HepG2 (cell line): ENCODE results near the gene NUP153. TPM values are rescaled to one million over a fixed set of nuclear protein-coding genes. Genes with fewer than 3 reads are reported as not detected.

Source experiments
- ARNT ChIP-seq: fragments of 450-650 bp; IDR thresholded peaks from 2 replicates; pipeline ENCODE4 v1.6.1; 2017
- ARNTL ChIP-seq: sonication (generic); formaldehyde crosslinking; IDR thresholded peaks from 2 replicates; pipeline ENCODE4 v1.4.0; 2020; ENCODE audit warnings: mild to moderate bottlenecking, missing genetic modification reagents
- ATAD3A ChIP-seq: sonication (generic); formaldehyde crosslinking; IDR thresholded peaks from 2 replicates; pipeline ENCODE4 v1.4.0; 2020; ENCODE audit warnings: missing genetic modification reagents
- CTCF ChIP-seq: sonication (generic); formaldehyde crosslinking; IDR thresholded peaks from 2 replicates; pipeline ENCODE4 v1.5.0; 2020; ENCODE audit warnings: mild to moderate bottlenecking, missing genetic modification reagents, moderate library complexity
- EZH2 ChIP-seq: conservative IDR thresholded peaks from 2 replicates; pipeline ENCODE4 v1.6.1; 2012; ENCODE audit warnings: mild to moderate bottlenecking, low read depth, low read length, moderate library complexity
- FOSL1 ChIP-seq: sonication (generic); formaldehyde crosslinking; IDR thresholded peaks from 2 replicates; pipeline ENCODE4 v1.9.0; 2021; ENCODE audit warnings: missing genetic modification reagents, borderline replicate concordance
- HCFC1 ChIP-seq: fragments of 150-350 bp; IDR thresholded peaks from 2 replicates; pipeline ENCODE4 v1.6.1; 2014; ENCODE audit warnings: low read depth, low read length
- MED8 ChIP-seq: sonication (generic); formaldehyde crosslinking; IDR thresholded peaks from 2 replicates; pipeline ENCODE4 v1.8.1; 2023; ENCODE audit warnings: mild to moderate bottlenecking, missing genetic modification reagents; ENCODE audit not compliant: insufficient replicate concordance
- MIER2 ChIP-seq: IDR thresholded peaks from 2 replicates; pipeline ENCODE4 v1.6.1; 2016; ENCODE audit warnings: missing biosample characterization, missing genetic modification reagents
- SP5 ChIP-seq: IDR thresholded peaks from 2 replicates; pipeline ENCODE4 v1.6.1; 2016; ENCODE audit warnings: low read depth, borderline replicate concordance
- TARDBP ChIP-seq: sonication (generic); formaldehyde crosslinking; IDR thresholded peaks from 2 replicates; pipeline ENCODE4 v1.8.0; 2022; ENCODE audit warnings: mild to moderate bottlenecking, missing genetic modification reagents
- ZBTB4 ChIP-seq: sonication (generic); formaldehyde crosslinking; IDR thresholded peaks from 2 replicates; pipeline ENCODE4 v1.4.0; 2020; ENCODE audit warnings: missing genetic modification reagents, mild to moderate bottlenecking, borderline replicate concordance
- ZNF572 ChIP-seq: sonication (generic); formaldehyde crosslinking; IDR thresholded peaks from 2 replicates; pipeline ENCODE4 v1.5.1; 2020; ENCODE audit warnings: mild to moderate bottlenecking, missing genetic modification reagents
- ZNF598 ChIP-seq: sonication (generic); formaldehyde crosslinking; IDR thresholded peaks from 2 replicates; pipeline ENCODE4 v1.5.1; 2020; ENCODE audit warnings: mild to moderate bottlenecking, missing genetic modification reagents, borderline replicate concordance
- ZNF737 ChIP-seq: sonication (generic); formaldehyde crosslinking; IDR thresholded peaks from 2 replicates; pipeline ENCODE4 v1.5.0; 2020; ENCODE audit warnings: missing genetic modification reagents, mild to moderate bottlenecking, borderline replicate concordance
- ZNF792 ChIP-seq: IDR thresholded peaks from 2 replicates; pipeline ENCODE4 v1.6.1; 2016
- polyA plus RNA-seq, 8 experiments: library from polyadenylated mRNA; depleted of rRNA in 3 of 8; stranded (reverse) in 7 of 8; unstranded in 1 of 8; fragments of >200 nt; fragmentation: Illumina TruSeq in 4 of 8; extraction: Trizol in 4 of 8; gene quantifications; 2 replicates each; pipeline versions ENCODE4 v1.2.1 to v1.2.3, GENCODE V29; 2011 to 2016; ENCODE audit warnings: low read depth in 4 of 8, missing spikeins in 1 of 8, mixed read lengths in 1 of 8; ENCODE audit not compliant: insufficient read depth in 1 of 8
- total RNA-seq, 5 experiments: library from RNA; depleted of rRNA; stranded (reverse); fragments of >200 nt; fragmentation: Illumina TruSeq; extraction: Trizol; gene quantifications; 2 replicates each; pipeline ENCODE4 v1.2.3, GENCODE V29; 2016; ENCODE audit warnings: low read depth in 1 of 5
- TF ChIP-seq, protein P1 (sequence below), 2 experiments: IDR thresholded peaks; 2 replicates each; pipeline ENCODE4 v1.6.1; 2011 to 2012; ENCODE audit warnings: low read length in 2 of 2, borderline replicate concordance in 1 of 2, low read depth in 1 of 2, mild to moderate bottlenecking in 1 of 2, moderate library complexity in 1 of 2
- TF ChIP-seq, protein P2 (sequence below): sonication (generic); formaldehyde crosslinking; IDR thresholded peaks from 2 replicates; pipeline ENCODE4 v1.8.1; 2023; ENCODE audit warnings: missing genetic modification reagents, inconsistent platforms, borderline replicate concordance

The NUP153 gene
- total and polyA plus RNA-seq, 2 of the 13 experiments (the other 11 are each of a cell fraction or from before 2014, with no cell fraction given), result 29.8 to 55.2 TPM

DNA sequence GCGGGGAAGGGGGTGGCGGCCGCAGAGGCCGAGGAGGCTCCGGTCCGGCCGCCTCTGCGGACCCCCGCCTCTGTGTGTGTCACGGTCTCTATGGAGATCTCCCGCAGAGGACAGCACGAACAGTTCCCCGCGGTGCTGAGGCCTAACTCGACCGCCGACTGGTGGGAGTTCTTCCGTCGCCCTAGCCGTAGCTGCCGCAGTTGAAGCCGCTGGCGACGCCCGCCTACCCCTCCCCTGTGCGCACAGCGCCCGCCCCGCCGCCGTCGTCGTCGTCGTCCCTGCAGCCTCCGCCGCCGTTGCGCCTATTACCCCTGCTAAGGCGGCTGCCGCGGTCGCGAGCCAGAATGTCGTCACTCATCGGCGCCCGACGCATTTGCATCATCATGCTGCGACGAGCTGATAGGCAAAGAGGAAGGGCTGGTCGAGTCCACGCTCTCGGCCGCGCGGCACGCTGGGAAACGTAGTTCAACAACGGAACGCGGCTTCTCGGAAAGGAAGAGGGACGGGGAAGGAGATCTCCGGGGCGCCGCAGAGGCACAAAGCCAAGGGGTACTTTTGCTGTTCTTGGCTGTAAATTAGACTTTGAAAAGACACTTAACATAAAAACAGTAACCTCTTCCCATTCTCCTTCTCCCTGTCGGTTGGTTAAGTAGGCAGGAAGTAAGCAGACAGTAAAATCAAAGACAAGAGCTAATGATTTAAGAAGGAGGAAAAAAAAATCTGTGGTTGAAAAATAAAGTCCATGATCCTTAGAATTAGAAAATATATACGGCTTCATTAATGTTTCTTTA, at the start of gene NUP153 (continued):
- TF ChIP-seq ZBTB4 (CRISPR knock-in tag) (no peak; the same call in 1 of the 2 replicates), ZNF598 (CRISPR knock-in tag) (peak; percentile 99), ZNF792 (CRISPR knock-in tag) (peak; percentile 97), SP5 (CRISPR knock-in tag) (peak; percentile 61; the same call in 1 of the 2 replicates), FOSL1 (no peak), ZNF572 (CRISPR knock-in tag) (peak; percentile 67; the same call in 1 of the 2 replicates), CTCF (CRISPR knock-in tag) (peak; percentile 43), ZNF737 (CRISPR knock-in tag) (peak; percentile 94; the same call in 1 of the 2 replicates), HCFC1 (peak; percentile 100), ATAD3A (CRISPR knock-in tag) (no peak), MED8 (peak; percentile 48), EZH2 (no peak), MIER2 (CRISPR knock-in tag) (no peak), TARDBP (CRISPR knock-in tag) (peak; percentile 99), ARNT (no peak), ARNTL (CRISPR knock-in tag) (0 out of 2 replicates have a peak, but pooled peaks have one; percentile 45)
- TF ChIP-seq, protein P1, sequence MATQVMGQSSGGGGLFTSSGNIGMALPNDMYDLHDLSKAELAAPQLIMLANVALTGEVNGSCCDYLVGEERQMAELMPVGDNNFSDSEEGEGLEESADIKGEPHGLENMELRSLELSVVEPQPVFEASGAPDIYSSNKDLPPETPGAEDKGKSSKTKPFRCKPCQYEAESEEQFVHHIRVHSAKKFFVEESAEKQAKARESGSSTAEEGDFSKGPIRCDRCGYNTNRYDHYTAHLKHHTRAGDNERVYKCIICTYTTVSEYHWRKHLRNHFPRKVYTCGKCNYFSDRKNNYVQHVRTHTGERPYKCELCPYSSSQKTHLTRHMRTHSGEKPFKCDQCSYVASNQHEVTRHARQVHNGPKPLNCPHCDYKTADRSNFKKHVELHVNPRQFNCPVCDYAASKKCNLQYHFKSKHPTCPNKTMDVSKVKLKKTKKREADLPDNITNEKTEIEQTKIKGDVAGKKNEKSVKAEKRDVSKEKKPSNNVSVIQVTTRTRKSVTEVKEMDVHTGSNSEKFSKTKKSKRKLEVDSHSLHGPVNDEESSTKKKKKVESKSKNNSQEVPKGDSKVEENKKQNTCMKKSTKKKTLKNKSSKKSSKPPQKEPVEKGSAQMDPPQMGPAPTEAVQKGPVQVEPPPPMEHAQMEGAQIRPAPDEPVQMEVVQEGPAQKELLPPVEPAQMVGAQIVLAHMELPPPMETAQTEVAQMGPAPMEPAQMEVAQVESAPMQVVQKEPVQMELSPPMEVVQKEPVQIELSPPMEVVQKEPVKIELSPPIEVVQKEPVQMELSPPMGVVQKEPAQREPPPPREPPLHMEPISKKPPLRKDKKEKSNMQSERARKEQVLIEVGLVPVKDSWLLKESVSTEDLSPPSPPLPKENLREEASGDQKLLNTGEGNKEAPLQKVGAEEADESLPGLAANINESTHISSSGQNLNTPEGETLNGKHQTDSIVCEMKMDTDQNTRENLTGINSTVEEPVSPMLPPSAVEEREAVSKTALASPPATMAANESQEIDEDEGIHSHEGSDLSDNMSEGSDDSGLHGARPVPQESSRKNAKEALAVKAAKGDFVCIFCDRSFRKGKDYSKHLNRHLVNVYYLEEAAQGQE (IDR thresholded peaks at IDR 0.05; ENCODE audit: borderline replicate concordance in 1 of 2, low read depth in 1 of 2, low read length in 2 of 2), result peak in 1 of 2 experiments; percentile 47; a peak in 1 of 4 replicates
- TF ChIP-seq, protein P2, sequence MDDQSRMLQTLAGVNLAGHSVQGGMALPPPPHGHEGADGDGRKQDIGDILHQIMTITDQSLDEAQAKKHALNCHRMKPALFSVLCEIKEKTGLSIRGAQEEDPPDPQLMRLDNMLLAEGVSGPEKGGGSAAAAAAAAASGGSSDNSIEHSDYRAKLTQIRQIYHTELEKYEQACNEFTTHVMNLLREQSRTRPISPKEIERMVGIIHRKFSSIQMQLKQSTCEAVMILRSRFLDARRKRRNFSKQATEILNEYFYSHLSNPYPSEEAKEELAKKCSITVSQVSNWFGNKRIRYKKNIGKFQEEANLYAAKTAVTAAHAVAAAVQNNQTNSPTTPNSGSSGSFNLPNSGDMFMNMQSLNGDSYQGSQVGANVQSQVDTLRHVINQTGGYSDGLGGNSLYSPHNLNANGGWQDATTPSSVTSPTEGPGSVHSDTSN (CRISPR knock-in tag), result no peak
